NCI-H460 (cell line): ENCODE data around the gene NHLRC4. TPM values are rescaled to one million over a fixed set of nuclear protein-coding genes. Genes with fewer than 3 reads are reported as not detected.

Experiments
- DNase-seq: peaks from one replicate; pipeline ENCODE4 v3.0.0-alpha.2; 2016; ENCODE audit warnings: low read depth; ENCODE audit errors: extremely low read depth
- total RNA-seq: library from RNA; depleted of rRNA; stranded (reverse); fragments of >200 nt; shearing (Covaris generic); gene quantifications from 2 replicates; pipeline ENCODE4 v1.2.3, GENCODE V29; 2014

The NHLRC4 gene
- total RNA-seq, 1 experiment from 2014 or later, result 0.35 TPM

DNA sequence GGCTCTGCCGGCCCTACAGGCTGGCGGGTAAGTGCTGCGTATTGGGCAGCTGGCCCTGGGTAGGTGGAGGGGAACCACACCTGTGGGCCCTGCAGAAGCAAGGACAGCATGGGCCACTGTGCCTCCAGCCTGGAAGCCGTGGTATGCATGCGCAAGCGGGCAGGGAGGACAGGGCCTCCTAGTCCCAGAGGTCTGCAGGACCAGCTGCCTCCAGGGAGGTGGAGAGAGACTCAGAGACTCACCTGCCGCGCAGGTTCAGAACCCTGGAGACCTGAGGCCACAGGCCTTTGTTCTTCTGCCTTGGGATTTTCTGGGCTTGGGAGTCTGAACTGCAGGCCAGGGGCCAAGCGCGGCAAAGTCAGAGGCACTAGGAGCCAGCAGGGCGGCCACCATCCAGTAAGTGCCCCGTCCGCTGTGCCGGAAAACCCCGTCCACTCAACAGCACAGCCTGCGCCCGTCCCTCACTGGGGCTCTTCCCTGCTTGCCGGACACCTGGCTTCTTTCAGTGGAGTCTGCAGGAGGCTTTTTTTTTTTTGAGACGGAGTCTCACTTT, 14.2 kb downstream of the NHLRC4 start:
- DNase-seq, result no peak

DNA sequence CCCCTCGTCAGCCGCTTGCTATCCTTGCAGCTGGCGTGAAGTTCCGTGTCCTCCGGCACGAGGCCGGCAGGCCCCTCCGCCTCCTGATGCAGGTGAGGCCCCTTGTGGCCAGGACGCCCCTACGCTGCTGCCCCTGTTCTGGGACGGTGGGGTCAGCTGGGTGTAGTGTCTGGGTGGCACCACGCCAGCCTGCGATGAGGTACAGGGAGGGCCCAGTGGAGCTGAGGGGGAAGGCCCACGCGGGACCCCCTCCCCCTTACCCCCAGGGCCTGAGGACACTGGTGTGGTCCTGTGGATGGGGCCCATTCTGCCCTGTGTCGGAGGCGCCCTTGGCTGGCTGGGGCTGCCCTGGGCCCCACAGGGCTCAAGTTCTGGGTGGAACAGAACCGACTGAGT, 15.4 kb downstream of the NHLRC4 start:
- DNase-seq, result no peak

DNA sequence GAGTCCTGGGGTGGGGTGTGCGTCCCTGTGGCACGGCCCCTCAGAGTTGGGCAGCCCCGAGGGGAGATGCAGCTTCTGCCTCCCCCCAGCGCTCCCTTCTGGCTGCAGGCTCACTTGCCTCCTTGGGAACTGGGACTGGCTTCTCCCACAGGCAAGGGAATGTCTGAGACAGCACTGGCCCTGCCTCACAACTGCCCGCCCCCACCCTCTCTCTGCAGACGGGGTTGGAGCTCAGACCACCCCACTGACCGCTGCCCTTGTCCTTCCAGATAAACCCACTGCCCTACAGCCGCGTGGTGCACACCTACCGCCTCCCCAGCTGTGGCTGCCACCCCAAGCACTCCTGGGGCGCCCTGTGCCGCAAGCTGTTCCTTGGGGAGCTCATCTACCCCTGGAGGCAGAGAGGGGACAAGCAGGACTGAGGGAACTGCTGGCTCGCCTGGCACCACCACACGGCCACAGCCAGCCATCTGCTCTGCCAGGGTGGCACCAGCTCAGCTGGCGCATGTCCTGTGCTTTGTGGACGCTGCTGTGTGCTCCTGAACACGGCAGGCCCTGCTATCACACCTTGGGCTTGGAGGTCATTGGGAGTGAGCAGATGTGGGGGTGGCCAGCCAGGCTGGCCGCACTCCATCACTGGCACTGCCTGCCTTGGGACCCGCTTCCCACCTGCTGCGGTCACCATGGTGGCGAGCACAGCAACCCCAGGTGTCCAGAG, 16.0 kb downstream of the NHLRC4 start:
- no peak for DNase-seq

DNA sequence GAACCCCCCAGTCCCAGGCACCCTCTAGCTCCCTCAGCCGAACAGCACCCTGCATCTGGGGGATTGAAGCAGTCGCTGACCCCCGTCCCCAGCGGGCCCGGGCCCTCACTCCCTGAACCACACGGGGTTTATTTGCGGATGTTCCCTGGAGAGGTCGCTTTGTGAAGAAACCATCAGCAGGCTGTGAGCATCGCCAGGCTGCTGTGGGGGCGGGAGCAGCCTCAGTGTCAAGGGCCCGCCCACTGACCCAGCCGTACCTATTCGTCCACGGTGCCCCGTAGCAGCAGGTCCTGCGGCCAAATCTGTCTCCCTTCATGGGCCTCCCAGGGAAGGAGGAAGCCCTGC, 16.6 kb downstream of the NHLRC4 start:
- no peak for DNase-seq

DNA sequence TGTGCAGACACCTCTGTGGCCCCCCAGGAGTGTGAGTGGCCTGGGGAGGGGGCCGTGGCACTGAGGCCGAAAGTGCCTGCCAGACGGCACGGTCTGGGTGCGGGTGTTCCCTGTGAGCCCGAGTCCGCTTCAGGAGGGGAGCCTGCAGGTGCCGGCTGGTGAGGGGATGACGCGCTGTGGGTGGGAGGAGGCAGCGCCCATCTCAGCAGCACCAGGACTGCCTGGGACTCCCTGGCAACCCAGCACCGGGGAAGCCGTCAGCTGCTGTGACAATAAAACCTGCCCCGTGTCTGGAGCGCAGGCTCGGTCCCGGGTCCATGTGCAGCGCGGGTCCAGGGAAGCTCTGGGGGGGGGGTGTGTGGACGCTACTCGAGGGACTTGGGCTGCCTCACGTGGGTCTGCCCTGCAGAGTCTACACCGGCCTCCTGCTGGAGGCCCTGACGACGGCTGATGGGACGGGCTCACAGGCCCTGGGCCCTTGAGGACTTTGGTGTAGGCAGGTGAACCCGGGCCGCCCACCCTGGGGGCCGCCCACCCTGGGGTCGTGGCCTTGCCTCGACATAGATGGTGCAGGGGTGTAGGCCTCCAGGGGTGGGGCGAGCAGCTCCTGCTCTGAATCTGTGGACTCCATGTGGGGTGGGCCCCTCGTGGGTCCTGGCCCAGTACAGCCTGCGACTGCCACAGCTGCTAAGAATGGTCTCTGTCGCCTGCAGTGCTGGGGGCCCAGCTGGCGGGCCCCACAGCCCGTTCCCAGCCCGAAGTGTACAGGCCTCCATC, 17.2 kb downstream of the NHLRC4 start:
- no peak for DNase-seq

DNA sequence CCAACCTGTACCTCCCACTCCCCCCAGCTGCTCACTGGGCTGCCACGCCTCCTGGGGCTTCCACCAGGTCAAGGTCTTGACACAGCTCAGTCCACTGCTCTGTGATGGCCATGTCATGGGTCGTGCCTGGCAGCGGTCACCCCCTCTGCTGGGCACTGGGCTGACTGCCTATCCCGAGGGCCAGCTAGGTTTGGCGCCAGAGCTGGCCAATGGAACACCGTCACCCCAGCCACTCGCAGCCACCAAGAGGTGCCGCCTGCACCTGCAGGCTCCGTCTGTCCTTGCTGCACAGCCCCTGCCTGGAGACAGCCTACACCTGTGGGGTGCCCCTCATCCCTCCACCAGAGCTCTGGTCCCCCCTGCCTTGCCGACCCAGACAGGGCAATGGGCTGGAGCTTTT, 18.5 kb downstream of the NHLRC4 start:
- no peak for DNase-seq

DNA sequence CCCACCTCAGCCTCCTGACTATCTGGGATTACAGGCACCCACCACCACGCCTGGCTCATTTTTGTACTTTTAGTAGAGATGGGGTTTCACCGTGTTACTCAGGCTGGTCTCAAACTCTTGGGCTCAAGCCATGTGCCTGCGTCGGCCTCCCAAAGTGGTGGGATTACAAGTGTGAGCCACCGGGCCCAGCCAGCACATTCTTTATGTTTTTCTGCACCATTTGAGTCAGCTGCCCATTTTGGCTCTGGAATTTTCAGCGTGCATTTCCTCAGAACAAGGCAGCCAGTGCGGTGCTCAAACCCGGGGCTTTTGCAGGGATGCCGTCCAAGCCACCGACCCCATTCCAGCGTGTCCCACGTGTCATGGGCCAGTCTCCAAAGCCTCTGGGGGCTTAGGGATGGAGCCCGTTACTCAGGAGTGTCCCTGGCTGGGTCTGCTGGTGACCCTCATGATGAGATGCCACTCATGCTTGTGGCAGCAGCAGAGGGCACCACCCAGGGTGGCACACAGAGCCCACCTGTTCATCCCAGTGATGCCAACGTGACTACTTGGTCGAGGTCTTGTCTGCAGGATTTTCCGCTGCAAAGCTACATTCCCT, 19.3 kb downstream of the NHLRC4 start:
- no peak for DNase-seq

DNA sequence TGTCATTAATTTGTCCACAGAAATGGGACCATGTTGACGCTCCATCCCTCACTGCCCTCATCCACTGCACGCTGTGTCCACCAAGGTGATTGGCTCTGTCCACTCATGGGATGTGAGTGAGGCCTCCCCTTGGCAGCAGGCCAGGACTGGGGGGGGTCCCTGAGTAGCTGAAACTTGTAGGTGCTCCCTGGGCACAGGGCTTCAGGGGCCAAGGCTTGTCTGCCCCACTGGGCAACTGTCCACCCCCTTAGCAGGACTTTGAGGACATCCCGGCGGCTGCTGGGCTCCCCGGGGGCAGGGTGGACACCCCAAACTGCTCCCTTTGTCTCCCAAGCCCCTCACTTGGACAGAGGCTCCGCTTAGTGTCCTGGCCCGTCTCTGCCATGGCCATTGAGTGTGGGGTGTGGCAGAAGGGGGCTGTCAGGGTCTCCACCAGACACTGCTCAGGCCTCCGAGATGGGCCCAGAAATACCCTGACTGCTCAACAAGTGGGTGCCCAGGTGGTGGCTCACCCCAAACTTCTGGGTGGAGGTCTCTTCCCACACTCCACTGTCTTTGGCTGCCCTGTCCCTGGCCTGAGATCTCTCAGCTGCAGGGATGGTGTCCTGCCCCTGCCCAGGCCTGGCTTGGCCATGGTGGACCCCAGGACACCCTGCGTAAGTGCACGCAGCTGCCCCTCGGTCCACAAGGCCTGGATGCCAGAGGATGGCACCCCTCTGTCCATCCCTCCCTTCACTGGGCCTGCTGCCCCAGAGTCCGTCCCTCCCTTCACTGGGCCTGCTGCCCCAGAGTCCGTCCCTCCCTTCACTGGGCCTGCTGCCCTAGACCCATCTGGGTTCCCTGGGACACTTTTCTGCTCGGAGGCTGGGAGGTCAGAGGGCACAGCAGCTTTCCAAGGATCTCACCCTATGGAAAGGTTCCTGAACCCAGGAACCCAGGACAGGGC, 20.1 kb downstream of the NHLRC4 start:
- DNase-seq, result no peak

DNA sequence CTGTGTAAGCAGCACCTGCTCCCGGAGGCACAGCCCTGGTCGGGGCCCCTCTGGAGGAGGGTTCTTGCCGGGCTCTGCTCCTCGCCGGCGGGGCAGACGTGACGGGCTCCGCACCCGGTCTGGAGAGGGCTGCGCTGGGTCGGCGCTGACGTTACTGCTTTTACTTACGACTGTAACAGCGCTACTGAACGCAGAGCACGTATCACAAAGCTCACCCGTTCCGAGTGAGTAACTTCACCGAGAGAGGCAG, 21.8 kb downstream of the NHLRC4 start:
- DNase-seq, result no peak

DNA sequence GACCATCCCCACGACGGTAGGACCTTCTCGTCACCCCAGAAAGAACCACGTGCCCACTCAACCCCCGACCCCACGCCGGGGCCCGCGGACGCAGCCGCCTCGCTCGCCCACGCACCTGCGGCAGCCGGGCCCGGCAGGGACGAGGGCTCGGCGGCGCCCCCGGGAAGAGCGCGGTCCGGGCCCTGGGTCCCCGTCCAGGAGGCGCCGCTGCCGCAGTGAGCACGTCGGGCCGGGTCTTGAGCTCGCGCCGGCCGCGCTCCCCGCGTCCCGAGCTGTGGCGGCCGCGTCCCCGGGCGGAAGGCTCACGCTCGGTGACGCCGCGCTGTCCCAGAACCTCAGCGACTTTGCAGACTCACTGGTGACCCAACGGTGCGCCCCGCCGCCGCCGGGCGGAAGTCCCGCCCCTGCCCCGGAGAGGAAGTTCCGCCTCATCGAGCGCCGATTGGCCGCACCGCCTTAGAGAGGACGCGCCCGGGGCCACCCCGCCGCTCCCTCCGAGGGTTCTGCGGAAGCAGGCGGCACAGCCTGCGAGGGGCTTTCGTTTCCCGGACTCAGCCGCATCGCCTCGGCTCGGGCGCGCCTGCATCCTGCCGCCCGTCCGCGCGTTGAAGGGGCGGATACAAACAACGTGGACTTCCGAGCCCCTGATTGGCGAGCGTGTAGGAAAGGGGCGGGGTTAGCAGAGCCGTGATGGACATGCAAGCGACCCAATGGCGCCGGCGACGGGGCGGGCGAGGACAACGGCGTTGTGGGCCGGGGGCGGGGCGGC, 22.3 kb downstream of the NHLRC4 start:
- peak; percentile 94 for DNase-seq

DNA sequence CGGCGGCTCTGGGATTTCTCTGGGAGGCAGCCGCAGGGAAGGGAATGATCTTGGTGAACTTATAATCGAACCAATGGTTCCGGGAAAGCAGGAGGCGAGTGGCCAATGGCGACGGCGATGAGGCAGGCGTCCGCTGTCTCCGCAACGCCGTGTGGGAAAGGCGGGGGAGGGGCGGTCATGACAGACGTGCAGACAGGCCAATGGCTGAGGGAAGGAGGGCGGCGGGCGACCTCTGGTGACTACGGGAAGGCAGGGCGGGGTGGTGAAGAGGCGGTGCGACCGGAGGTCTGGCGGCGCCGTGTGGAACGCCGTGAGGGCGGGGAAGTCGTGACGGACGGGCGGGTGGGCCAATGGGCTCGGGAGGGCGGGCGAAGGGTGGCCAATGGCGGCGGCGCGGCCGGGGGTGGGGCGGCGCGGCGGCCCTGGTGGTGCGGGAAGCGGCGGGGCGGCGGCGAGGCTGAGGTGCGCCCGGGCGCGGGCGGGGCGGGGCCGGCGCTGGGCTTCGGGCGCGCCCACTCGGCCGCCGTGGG, 22.9 kb downstream of the NHLRC4 start, which contains the start of gene RAB40C:
Gene RAB40C, plus strand, starts transcription at position 409 of the 530 bp plus-strand sequence. CDS start 226 bp downstream, outside the sequence.
- DNase-seq, result peak; percentile 96

DNA sequence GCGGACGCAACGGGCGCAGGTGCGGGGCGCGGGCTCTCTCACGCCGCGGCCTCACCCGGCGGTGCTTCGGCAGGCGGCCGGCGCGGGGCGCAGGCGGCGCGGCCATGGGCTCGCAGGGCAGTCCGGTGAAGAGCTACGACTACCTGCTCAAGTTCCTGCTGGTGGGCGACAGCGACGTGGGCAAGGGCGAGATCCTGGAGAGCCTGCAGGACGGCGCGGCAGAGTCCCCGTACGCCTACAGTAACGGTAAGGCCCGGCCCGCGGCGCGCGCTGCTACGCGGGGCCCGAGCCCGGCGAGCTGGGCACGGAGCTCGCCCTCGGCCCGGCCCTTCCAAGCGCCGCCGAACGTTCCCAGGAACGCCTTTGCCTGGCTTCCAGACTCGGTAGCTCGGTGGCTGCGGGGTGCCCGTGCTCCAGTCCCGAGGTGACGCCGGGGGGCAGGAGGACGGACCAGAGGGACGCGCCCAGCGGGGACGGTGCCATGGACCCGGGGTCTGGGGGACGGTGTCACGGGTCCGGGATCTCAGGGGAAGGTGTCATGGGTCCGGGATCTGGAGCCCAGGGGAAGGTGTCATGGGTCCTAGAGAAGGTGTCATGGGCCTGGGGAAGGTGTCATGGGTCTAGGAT, 23.5 kb downstream of the NHLRC4 start:
- no peak for DNase-seq

DNA sequence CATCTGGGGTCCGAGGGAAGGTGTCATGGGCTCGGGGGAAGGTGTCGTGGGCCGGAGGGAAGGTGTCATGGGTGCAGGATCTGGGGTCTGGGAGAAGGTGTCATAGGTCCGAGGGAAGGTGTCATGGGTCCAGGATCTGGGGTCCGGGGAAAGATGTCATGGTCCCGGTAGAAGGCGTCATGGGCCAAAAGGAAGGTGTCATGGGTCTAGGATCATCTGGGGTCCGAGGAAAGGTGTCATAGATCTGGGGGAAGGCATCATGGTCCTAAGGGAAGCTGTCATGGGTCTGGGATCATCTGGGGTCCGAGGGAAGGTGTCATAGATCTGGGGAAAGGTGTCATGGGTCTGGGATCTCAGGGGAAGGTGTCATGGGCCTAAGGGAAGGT, 24.0 kb downstream of the NHLRC4 start:
- no peak for DNase-seq

DNA sequence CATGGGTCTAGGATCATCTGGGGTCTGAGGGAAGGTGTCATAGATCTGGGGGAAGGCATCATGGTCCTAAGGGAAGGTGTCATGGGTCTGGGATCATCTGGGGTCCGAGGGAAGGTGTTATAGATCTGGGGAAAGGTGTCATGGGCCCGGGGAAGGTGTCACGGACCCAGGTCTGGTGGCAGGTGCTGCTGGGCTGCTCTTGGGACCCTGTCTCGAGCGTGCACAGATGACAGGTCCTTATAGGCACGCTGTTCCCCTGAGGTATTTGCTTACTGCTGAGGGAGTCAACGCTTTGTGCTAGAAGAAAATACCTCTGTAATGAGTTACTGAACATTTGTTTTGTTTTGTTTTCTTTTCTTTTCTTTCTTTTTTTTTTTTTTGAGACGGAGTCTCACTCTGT, 24.4 kb downstream of the NHLRC4 start:
- no peak for DNase-seq

DNA sequence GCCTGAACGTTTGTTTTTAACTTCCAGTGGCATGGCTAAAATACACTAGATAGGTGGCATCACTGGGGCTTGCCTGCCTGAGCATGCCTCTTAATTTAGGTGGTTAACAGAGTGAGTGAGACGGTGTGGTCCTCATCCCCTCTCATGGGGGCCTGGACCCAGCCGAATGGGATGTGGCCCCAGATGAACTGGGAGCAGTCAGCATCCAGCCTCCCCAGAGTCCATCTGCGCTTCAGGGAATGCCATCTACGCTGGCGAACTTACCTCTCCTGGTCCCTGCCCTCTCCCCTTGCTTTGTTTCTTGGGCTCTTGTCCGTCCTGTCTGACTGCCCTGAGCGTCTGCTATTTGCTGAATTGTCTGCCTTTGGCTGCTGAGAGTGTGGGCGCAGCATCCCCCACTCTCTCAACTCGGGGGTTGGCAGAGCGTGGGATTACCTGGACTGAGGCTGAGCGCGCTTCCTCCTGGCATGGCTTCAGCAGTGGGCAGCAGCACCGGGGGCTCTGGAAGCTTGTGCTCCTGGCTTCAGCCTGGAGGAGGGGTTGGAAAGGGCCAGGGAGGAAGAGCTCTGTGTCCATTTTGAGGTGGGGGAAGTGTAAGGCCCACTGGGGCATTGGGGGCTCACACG, 25.2 kb downstream of the NHLRC4 start:
- no peak for DNase-seq

DNA sequence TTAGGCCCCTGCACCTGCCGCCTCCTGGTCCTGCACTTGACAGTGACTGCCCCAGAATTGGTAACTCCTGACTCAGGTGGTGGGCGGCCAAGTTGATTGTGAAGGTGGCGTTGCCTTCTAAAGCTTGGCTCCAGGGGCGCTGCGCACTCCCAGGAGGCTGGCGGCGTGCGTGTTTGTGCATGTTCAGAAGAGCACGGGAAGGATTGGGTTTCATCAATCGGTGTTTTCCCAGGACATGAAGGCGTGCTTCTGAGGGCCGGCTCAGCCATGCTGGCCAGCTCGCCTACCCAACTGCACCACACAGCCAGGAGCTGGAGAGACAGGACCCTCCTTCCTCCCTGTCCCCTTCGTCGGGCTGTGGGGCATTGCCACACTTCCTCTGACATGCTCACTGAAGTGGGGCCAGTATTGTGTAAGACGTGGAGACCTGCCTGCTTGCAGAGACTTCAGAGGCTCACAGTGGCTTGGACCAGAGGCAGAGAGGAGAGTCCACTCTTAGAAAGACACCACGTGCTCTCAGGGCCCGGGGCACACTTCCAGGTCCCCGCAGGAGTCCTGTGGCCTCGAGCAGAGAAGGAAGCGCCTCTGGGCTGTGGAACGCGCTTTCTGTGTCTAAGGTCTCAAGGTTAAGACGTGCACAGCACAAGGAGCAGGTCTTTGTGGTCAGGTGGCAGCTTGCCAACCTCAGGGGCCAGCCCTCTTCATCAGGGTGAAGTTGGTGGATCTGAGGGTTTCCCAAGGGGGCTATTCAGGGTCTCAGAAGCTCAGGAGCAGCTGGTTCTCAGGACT, 25.9 kb downstream of the NHLRC4 start:
- no peak for DNase-seq

DNA sequence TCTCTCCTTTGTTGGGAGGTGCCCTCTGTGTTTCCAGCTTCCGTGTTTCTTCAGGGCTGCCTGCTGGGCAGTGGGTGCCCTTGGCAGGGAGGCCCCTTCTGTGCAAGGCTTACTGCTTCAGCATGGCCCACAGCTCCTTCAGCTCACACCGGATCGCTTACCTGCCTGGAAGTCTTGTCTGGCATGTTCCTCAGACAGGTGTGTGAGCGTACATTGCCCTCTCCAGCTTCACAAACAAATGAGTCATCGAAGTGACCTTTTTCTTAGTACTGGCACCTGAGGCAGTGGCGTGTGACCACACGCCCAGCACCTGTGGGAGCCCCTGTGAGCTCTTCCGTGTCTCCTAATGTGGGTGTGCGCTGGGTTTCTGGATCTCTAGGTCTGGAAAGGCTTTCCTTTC, 26.6 kb downstream of the NHLRC4 start:
- DNase-seq, result no peak

DNA sequence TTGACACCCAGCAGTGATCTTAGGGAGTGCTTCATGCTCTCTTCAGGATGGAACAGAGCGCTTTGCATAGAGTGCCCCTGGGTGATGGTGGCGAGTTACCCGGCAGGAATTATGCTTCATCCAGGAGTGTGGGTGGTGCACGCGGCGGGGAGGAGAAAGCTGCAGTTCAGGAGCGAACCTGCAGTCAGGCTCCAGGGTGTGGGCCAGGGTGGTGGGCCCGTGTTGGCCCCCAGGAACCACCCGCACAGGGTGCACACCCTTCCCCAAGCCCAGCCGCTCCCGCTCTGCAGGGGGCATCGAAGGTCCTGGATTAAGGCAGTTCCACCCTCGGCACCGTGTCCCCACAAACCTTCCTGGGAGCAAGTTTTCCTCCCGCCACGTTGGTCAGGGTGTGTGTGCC, 27.0 kb downstream of the NHLRC4 start:
- DNase-seq, result no peak
